A549 (cell line): ENCODE results near the gene LRRC14B. TPM values are rescaled to one million over a fixed set of nuclear protein-coding genes. Genes with fewer than 3 reads are reported as not detected.

Source experiments
- ATAC-seq, 2 experiments: fragments of 200-7000 bp in 1 of 2; fragments of >200 bp in 1 of 2; cut with Nextera tagmentation in 1 of 2; cut with Tn5 transposase in 1 of 2; 3 replicates each; pipeline versions ENCODE4 v1.8.0 to v1.9.1; 2018 to 2020; ENCODE audit warnings: mild to moderate bottlenecking in 1 of 2, moderate library complexity in 1 of 2
- CTCF ChIA-PET: fragments of 300-600 bp; sonication (Branson Sonifier 250); formaldehyde crosslinking; extraction: SDS; loops from one replicate; lab custom pipeline; 2021; ENCODE audit warnings: antibody characterized with exemption, inconsistent platforms; lab: Yijun Ruan, JAX
- POLR2A ChIA-PET: fragments of 350-600 bp; formaldehyde crosslinking; extraction: SDS; loops from one replicate; lab custom pipeline; 2021; ENCODE audit warnings: antibody characterized with exemption, inconsistent platforms; lab: Yijun Ruan, JAX
- DNase-seq, 2 experiments: peaks; one replicate each; pipeline versions ENCODE4 v3.0.0 to v3.0.0-alpha.2; 2011 to 2016; ENCODE audit warnings: low read depth in 1 of 2, low spot score in 1 of 2
- FAIRE-seq: peaks from 2 replicates; lab custom pipeline; 2011; peaks lifted over from hg19 to GRCh38; lab: Jason Lieb, UNC
- H3K27ac ChIP-seq, 2 experiments: fragments of >200 bp; sonication (Bioruptor Twin); formaldehyde crosslinking; 3 replicates each; pipeline ENCODE4 v1.5.1; 2016 to 2017
- H3K4me1 ChIP-seq: fragments of >200 bp; sonication (Bioruptor Twin); formaldehyde crosslinking; 3 replicates; pipeline ENCODE4 v1.6.1; 2016
- H3K4me2 ChIP-seq: fragments of >200 bp; sonication (Bioruptor Twin); formaldehyde crosslinking; 3 replicates; pipeline ENCODE4 v1.6.1; 2016
- H3K4me3 ChIP-seq: fragments of >200 bp; sonication (Bioruptor Twin); formaldehyde crosslinking; 3 replicates; pipeline ENCODE4 v1.5.1; 2016
- H3K9me3 ChIP-seq: fragments of >200 bp; sonication (Bioruptor Twin); formaldehyde crosslinking; 3 replicates; pipeline ENCODE4 v1.6.1; 2016
- CBX2 ChIP-seq: fragments of 200-600 bp; sonication (generic); IDR thresholded peaks from 2 replicates; pipeline ENCODE4 v1.6.1; 2016; ENCODE audit warnings: low read depth, mild to moderate bottlenecking, borderline replicate concordance
- CBX8 ChIP-seq: fragments of 200-600 bp; sonication (generic); IDR thresholded peaks from 2 replicates; pipeline ENCODE4 v1.6.1; 2016
- CHD2 ChIP-seq: fragments of 150-350 bp; IDR thresholded peaks from 2 replicates; pipeline ENCODE4 v1.6.1; 2014; ENCODE audit warnings: low read length; ENCODE audit not compliant: partially characterized antibody
- HDAC2 ChIP-seq: fragments of 200-600 bp; sonication (generic); IDR thresholded peaks from 2 replicates; pipeline ENCODE4 v1.6.1; 2016
- HOXB13 ChIP-seq: fragments of 250-450 bp; sonication (Bioruptor Pico); IDR thresholded peaks from 2 replicates; pipeline ENCODE4 v1.5.0; 2020; ENCODE audit warnings: low read depth, mild to moderate bottlenecking, moderate library complexity
- KDM5A ChIP-seq: fragments of 200-600 bp; sonication (generic); IDR thresholded peaks from 2 replicates; pipeline ENCODE4 v1.6.1; 2016; ENCODE audit warnings: antibody characterized with exemption, mild to moderate bottlenecking
- MAFK ChIP-seq: fragments of 450-650 bp; IDR thresholded peaks from 2 replicates; pipeline ENCODE4 v1.6.1; 2014; ENCODE audit not compliant: partially characterized antibody
- MAZ ChIP-seq: fragments of 150-350 bp; IDR thresholded peaks from 2 replicates; pipeline ENCODE4 v1.6.1; 2014; ENCODE audit warnings: antibody characterized with exemption, low read depth, low read length, borderline replicate concordance
- MYC ChIP-seq: IDR thresholded peaks from 2 replicates; pipeline ENCODE4 v1.6.1; 2012; ENCODE audit warnings: mild to moderate bottlenecking, inconsistent platforms, low read length, improper control_type of control experiment, borderline replicate concordance
- NPAS2 ChIP-seq: fragments of 250-450 bp; sonication (Bioruptor Pico); IDR thresholded peaks from 2 replicates; pipeline ENCODE4 v1.8.0; 2022; ENCODE audit warnings: mild to moderate bottlenecking, moderate library complexity, borderline replicate concordance
- POLR2A ChIP-seq: IDR thresholded peaks from 2 replicates; pipeline ENCODE4 v1.6.1; 2012; ENCODE audit warnings: mild to moderate bottlenecking, low read length
- POLR2AphosphoS2 ChIP-seq: conservative IDR thresholded peaks from 2 replicates; pipeline ENCODE4 v1.6.1; 2012; ENCODE audit warnings: low read length, improper control_type of control experiment, inconsistent platforms
- RAD21 ChIP-seq, 2 experiments: fragments of >200 bp in 1 of 2; sonication (Bioruptor Twin) in 1 of 2; formaldehyde crosslinking in 1 of 2; IDR thresholded peaks in 1 of 2; conservative IDR thresholded peaks in 1 of 2; 2 replicates in 1 of 2; 3 replicates in 1 of 2; pipeline ENCODE4 v1.6.1; 2012 to 2018; ENCODE audit warnings: inconsistent platforms in 1 of 2
- RARB ChIP-seq: fragments of 250-450 bp; sonication (Bioruptor Pico); IDR thresholded peaks from 2 replicates; pipeline ENCODE4 v1.8.0; 2021; ENCODE audit warnings: mild to moderate bottlenecking, moderate library complexity
- RNF2 ChIP-seq: fragments of 200-600 bp; sonication (generic); IDR thresholded peaks from 2 replicates; pipeline ENCODE4 v1.6.1; 2016; ENCODE audit warnings: low read depth, mild to moderate bottlenecking, antibody characterized with exemption, moderate library complexity, borderline replicate concordance
- SMC3 ChIP-seq: fragments of >200 bp; sonication (Bioruptor Twin); formaldehyde crosslinking; IDR thresholded peaks from 3 replicates; pipeline ENCODE4 v1.6.1; 2018; ENCODE audit warnings: inconsistent platforms
- SREBF2 ChIP-seq: fragments of 450-650 bp; IDR thresholded peaks from 2 replicates; pipeline ENCODE4 v1.6.1; 2014; ENCODE audit warnings: mild to moderate bottlenecking, moderate library complexity
- TFCP2L1 ChIP-seq: fragments of 250-450 bp; sonication (Bioruptor Pico); IDR thresholded peaks from 2 replicates; pipeline ENCODE4 v1.5.0; 2021; ENCODE audit warnings: mild to moderate bottlenecking
- ZC3H11A ChIP-seq: fragments of 450-650 bp; IDR thresholded peaks from 2 replicates; pipeline ENCODE4 v1.6.1; 2014; ENCODE audit warnings: antibody characterized with exemption, mild to moderate bottlenecking
- ZNF302 ChIP-seq: fragments of 250-450 bp; sonication (Bioruptor Pico); IDR thresholded peaks from 2 replicates; pipeline ENCODE4 v1.9.0; 2021; ENCODE audit warnings: inconsistent platforms, mild to moderate bottlenecking, moderate library complexity
- WGBS: methylation state at CpG from one replicate; pipeline ENCODE4 v1.1.6; 2017; ENCODE audit errors: missing lambda C conversion rate; 5-methylcytosine and 5-hydroxymethylcytosine counted together
- polyA plus RNA-seq, 4 experiments: library from polyadenylated mRNA; depleted of rRNA in 3 of 4; stranded (reverse); fragments of >200 nt; fragmentation: RNase III in 1 of 4; extraction: RNeasy Plus Mini Kit Qiagen cat#74134 plus additional on column Dnase treatment in 1 of 4; gene quantifications; 2 replicates in 3 of 4; 3 replicates in 1 of 4; pipeline ENCODE4 v1.2.3, GENCODE V29; 2011 to 2017
- TF ChIP-seq, protein P1 (sequence below): fragments of 450-650 bp; IDR thresholded peaks from 2 replicates; pipeline ENCODE4 v1.6.1; 2014; ENCODE audit warnings: antibody characterized with exemption
- TF ChIP-seq, protein P2 (sequence below): IDR thresholded peaks from 2 replicates; pipeline ENCODE4 v1.6.1; 2012
- TF ChIP-seq, protein P3 (sequence below): fragments of >200 bp; sonication (Bioruptor Twin); formaldehyde crosslinking; IDR thresholded peaks from 3 replicates; pipeline ENCODE4 v1.5.1; 2016
- TF ChIP-seq, protein P4 (sequence below): fragments of >200 bp; sonication (Bioruptor Twin); formaldehyde crosslinking; IDR thresholded peaks from 3 replicates; pipeline ENCODE4 v1.6.1; 2016
- TF ChIP-seq, protein P5 (sequence below): fragments of 150-350 bp; IDR thresholded peaks from 2 replicates; pipeline ENCODE4 v1.6.1; 2014; ENCODE audit warnings: low read depth, mild to moderate bottlenecking, low read length
- TF ChIP-seq, protein P6 (sequence below): fragments of 250-450 bp; sonication (Bioruptor Pico); IDR thresholded peaks from 2 replicates; pipeline ENCODE4 v1.5.0; 2020; ENCODE audit warnings: low read depth, mild to moderate bottlenecking, moderate library complexity

Gene LRRC14B
- polyA plus RNA-seq, 2 of the 4 experiments (the other 2 are of a cell fraction): not detected

DNA sequence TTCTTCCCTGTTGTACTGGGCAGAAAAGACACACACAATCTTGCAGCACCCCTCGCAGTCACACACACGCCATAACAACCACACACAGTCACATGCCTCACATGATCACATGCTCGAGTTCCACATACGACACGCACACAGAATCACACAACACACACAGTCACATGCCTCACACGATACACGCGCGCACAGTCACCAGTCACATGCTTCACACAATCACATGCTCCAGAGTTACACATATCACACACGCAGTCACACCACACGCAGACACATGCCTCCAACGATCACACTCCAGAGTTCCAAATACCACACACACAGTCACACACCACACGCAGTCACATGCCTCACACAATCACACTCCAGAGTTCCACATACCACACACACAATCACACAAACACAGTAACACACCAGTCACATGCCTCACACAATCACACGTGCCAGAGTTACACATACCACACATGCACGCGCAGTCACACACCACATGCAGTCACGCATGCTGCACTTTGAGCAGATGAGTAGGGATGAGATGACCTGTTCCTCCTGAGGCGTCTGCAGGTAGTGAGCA is 49.0 kb upstream of the LRRC14B start:
- TF ChIP-seq, protein P1, sequence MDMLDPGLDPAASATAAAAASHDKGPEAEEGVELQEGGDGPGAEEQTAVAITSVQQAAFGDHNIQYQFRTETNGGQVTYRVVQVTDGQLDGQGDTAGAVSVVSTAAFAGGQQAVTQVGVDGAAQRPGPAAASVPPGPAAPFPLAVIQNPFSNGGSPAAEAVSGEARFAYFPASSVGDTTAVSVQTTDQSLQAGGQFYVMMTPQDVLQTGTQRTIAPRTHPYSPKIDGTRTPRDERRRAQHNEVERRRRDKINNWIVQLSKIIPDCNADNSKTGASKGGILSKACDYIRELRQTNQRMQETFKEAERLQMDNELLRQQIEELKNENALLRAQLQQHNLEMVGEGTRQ: no peak
- TF ChIP-seq POLR2A: no peak
- H3K27ac ChIP-seq: no peak overlapping the region
- ChIA-PET CTCF (interaction anchor here (2.1 kb wide), 1 partner anchor 13 kb away, joined by 8 read pairs; no protein-coding TSS in a partner anchor), POLR2A (no interaction called here)
- FAIRE-seq (no peak), ATAC-seq (no peak), DNase-seq (no peak)
- 82% methylated on average over 18 of the region's 18 CpGs for WGBS
- no peaks in the 10 kb centered on the region for H3K4me1 ChIP-seq
- peaks cover 6% of the 10 kb centered on the region for H3K9me3 ChIP-seq
- H3K4me3 ChIP-seq: no peak overlapping the region
- H3K4me2 ChIP-seq: no peak overlapping the region

DNA sequence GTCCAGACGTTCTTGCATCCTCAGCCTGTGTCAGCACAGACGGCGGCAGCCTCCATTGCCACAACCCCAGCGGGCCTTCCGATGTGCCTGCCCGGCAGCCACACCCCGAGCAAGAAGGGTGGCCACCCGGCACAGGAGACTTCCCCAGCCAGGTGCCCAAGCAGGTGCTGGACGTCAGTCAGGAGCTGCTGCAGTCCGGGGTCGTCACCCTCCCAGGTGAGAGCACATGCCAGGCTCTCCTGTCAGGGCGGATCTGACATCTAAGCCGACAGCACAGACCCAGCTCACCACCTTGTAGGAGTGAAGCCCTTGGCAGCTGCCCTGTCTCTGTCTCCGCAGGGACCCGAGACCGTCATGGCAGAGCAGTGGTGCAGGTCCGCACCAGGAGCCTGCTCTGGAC is 48.3 kb upstream of the LRRC14B start:
- H3K4me2 ChIP-seq: no peak overlapping the region
- POLR2A ChIA-PET: no interaction called here
- no peaks in the 10 kb centered on the region for H3K4me1 ChIP-seq
- DNase-seq: no peak
- peaks cover 13% of the 10 kb centered on the region for H3K9me3 ChIP-seq
- TF ChIP-seq POLR2AphosphoS2 (no peak), MYC (no peak), HDAC2 (no peak), ZC3H11A (no peak), CBX8 (no peak), RNF2 (no peak), SMC3 (no peak)
- TF ChIP-seq, protein P2, sequence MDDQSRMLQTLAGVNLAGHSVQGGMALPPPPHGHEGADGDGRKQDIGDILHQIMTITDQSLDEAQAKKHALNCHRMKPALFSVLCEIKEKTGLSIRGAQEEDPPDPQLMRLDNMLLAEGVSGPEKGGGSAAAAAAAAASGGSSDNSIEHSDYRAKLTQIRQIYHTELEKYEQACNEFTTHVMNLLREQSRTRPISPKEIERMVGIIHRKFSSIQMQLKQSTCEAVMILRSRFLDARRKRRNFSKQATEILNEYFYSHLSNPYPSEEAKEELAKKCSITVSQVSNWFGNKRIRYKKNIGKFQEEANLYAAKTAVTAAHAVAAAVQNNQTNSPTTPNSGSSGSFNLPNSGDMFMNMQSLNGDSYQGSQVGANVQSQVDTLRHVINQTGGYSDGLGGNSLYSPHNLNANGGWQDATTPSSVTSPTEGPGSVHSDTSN: no peak
- TF ChIP-seq, all 56 proteins: peak for 0
- ATAC-seq: no peak
- CTCF ChIA-PET: interaction anchor here (1.0 to 2.1 kb wide), 2 partner anchors 10 to 13 kb away, joined by 4 to 8 read pairs; no protein-coding TSS in a partner anchor
- Histone ChIP-seq H3K27ac (no peak overlapping the region), H3K4me3 (no peak overlapping the region)
- WGBS: 50% methylated on average over 12 of the region's 17 CpGs
- no peak for FAIRE-seq

DNA sequence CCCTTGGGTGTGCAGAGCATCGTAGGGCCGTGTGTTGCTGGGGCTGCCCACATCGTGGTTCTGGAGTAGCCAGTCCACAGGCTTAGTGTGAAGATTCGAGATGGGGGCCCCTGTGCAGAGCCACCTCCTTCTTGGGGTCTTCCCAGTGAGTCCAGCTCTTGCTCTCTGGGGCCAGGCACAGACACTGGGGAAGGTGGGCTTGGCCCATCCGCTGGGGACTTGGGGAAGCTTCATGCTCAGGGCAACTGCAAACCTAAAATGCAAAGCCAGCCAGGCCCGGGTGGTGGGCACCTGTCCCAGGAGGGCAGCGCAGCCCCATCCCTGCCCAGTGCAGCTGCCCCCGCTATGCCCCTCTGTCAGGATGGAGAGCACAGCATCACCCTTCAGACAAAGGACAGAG is 46.4 kb upstream of the LRRC14B start:
- WGBS: 58% methylated on average over 6 of the region's 8 CpGs
- DNase-seq: no peak
- peaks cover 27% of the 10 kb centered on the region for H3K9me3 ChIP-seq
- no peaks in the 10 kb centered on the region for H3K4me1 ChIP-seq
- H3K4me3 ChIP-seq: no peak overlapping the region
- TF ChIP-seq TFCP2L1 (CRISPR knock-in tag) (no peak), KDM5A (no peak), RAD21 (conservative IDR thresholded peaks at IDR 0.05 in 1 of 2, IDR thresholded peaks at IDR 0.05 in 1 of 2) (no peak), NPAS2 (no peak), MAFK (no peak), MAZ (no peak), ZNF302 (CRISPR knock-in tag) (no peak), POLR2AphosphoS2 (no peak), HDAC2 (no peak), ZC3H11A (no peak), CBX2 (no peak), RARB (CRISPR knock-in tag) (no peak), HOXB13 (CRISPR knock-in tag) (no peak), CHD2 (no peak), SREBF2 (no peak)
- TF ChIP-seq, protein P3, sequence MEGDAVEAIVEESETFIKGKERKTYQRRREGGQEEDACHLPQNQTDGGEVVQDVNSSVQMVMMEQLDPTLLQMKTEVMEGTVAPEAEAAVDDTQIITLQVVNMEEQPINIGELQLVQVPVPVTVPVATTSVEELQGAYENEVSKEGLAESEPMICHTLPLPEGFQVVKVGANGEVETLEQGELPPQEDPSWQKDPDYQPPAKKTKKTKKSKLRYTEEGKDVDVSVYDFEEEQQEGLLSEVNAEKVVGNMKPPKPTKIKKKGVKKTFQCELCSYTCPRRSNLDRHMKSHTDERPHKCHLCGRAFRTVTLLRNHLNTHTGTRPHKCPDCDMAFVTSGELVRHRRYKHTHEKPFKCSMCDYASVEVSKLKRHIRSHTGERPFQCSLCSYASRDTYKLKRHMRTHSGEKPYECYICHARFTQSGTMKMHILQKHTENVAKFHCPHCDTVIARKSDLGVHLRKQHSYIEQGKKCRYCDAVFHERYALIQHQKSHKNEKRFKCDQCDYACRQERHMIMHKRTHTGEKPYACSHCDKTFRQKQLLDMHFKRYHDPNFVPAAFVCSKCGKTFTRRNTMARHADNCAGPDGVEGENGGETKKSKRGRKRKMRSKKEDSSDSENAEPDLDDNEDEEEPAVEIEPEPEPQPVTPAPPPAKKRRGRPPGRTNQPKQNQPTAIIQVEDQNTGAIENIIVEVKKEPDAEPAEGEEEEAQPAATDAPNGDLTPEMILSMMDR: no peak
- TF ChIP-seq, protein P4, sequence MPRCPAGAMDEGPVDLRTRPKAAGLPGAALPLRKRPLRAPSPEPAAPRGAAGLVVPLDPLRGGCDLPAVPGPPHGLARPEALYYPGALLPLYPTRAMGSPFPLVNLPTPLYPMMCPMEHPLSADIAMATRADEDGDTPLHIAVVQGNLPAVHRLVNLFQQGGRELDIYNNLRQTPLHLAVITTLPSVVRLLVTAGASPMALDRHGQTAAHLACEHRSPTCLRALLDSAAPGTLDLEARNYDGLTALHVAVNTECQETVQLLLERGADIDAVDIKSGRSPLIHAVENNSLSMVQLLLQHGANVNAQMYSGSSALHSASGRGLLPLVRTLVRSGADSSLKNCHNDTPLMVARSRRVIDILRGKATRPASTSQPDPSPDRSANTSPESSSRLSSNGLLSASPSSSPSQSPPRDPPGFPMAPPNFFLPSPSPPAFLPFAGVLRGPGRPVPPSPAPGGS: no peak
- TF ChIP-seq, protein P5, sequence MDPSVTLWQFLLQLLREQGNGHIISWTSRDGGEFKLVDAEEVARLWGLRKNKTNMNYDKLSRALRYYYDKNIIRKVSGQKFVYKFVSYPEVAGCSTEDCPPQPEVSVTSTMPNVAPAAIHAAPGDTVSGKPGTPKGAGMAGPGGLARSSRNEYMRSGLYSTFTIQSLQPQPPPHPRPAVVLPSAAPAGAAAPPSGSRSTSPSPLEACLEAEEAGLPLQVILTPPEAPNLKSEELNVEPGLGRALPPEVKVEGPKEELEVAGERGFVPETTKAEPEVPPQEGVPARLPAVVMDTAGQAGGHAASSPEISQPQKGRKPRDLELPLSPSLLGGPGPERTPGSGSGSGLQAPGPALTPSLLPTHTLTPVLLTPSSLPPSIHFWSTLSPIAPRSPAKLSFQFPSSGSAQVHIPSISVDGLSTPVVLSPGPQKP: no peak
- TF ChIP-seq, protein P6, sequence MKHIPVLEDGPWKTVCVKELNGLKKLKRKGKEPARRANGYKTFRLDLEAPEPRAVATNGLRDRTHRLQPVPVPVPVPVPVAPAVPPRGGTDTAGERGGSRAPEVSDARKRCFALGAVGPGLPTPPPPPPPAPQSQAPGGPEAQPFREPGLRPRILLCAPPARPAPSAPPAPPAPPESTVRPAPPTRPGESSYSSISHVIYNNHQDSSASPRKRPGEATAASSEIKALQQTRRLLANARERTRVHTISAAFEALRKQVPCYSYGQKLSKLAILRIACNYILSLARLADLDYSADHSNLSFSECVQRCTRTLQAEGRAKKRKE (CRISPR knock-in tag): no peak
- TF ChIP-seq, protein P1: no peak
- TF ChIP-seq, all 56 proteins: peak for 0
- H3K27ac ChIP-seq: no peak overlapping the region
- ChIA-PET POLR2A (no interaction called here), CTCF (interaction anchor here (1.1 kb wide), 1 partner anchor 84 kb away, joined by 3 read pairs; no protein-coding TSS in a partner anchor)
- H3K4me2 ChIP-seq: no peak overlapping the region
- FAIRE-seq: no peak
- no peak; a peak in 1 of 6 replicates for ATAC-seq
